Smooth muscle cell (in vitro differentiated cells): Measurements from ENCODE around the gene PRRX1. TPM values are rescaled to one million over a fixed set of nuclear protein-coding genes. Genes with fewer than 3 reads are reported as not detected.

Experiments
- DNase-seq: peaks from one replicate; lab custom pipeline; 2025; ENCODE audit not compliant: unreplicated experiment; lab: John Stamatoyannopoulos, UW
- H2AFZ ChIP-seq: fragments of 200-600 bp; sonication (generic); 2 replicates; pipeline ENCODE4 v1.6.0; 2016; ENCODE audit warnings: antibody characterized with exemption, low read depth, mild to moderate bottlenecking
- H3F3A ChIP-seq: fragments of 200-600 bp; sonication (generic); 2 replicates; pipeline ENCODE4 v1.6.0; 2017; ENCODE audit warnings: antibody characterized with exemption, low read depth
- H3K27ac ChIP-seq: fragments of 200-600 bp; sonication (generic); 2 replicates; pipeline ENCODE4 v1.5.1; 2016; ENCODE audit warnings: low read depth, mild to moderate bottlenecking
- H3K27me3 ChIP-seq: fragments of 200-600 bp; sonication (generic); 2 replicates; pipeline ENCODE4 v1.6.1; 2016; ENCODE audit warnings: low read depth, mild to moderate bottlenecking
- H3K36me3 ChIP-seq: fragments of 200-600 bp; sonication (generic); 2 replicates; pipeline ENCODE4 v1.5.1; 2016; ENCODE audit warnings: low read depth
- H3K4me1 ChIP-seq: fragments of 200-600 bp; sonication (generic); 2 replicates; pipeline ENCODE4 v1.5.1; 2016; ENCODE audit warnings: low read depth
- H3K4me2 ChIP-seq: fragments of 200-600 bp; sonication (generic); 2 replicates; pipeline ENCODE4 v1.6.0; 2016; ENCODE audit warnings: mild to moderate bottlenecking
- H3K4me3 ChIP-seq: fragments of 200-600 bp; sonication (generic); 2 replicates; pipeline ENCODE4 v1.5.1; 2016; ENCODE audit warnings: mild to moderate bottlenecking
- H3K79me2 ChIP-seq: fragments of 200-600 bp; sonication (generic); 2 replicates; pipeline ENCODE4 v1.6.0; 2016; ENCODE audit warnings: low read depth, mild to moderate bottlenecking
- H3K9ac ChIP-seq: fragments of 200-600 bp; sonication (generic); 2 replicates; pipeline ENCODE4 v1.6.0; 2016; ENCODE audit warnings: low read depth
- H3K9me3 ChIP-seq: fragments of 200-600 bp; sonication (generic); replicated peaks from 2 replicates; pipeline ENCODE4 v1.5.1; 2016; ENCODE audit warnings: low read depth
- H4K20me1 ChIP-seq: fragments of 200-600 bp; sonication (generic); 2 replicates; pipeline ENCODE4 v1.6.0; 2016; ENCODE audit warnings: low read depth
- WGBS: methylation state at CpG from one replicate; pipeline ENCODE4 v1.1.7; 2016; ENCODE audit warnings: low lambda C conversion rate; 5-methylcytosine and 5-hydroxymethylcytosine counted together
- polyA plus RNA-seq: library from polyadenylated mRNA; unstranded; fragments of >200 nt; fragmentation: Nextera tagmentation; extraction: Ambion mirVana; gene quantifications from 2 replicates; pipeline ENCODE4 v1.2.1, GENCODE V29; 2016
- total RNA-seq: library from RNA; depleted of rRNA; stranded (reverse); fragments of >200 nt; gene quantifications from 2 replicates; pipeline ENCODE4 v1.2.3, GENCODE V29; 2014
- TF ChIP-seq, protein P1 (sequence below): fragments of 200-600 bp; sonication (generic); IDR thresholded peaks from 2 replicates; pipeline ENCODE4 v1.5.1; 2017; ENCODE audit warnings: borderline replicate concordance, mild to moderate bottlenecking, antibody characterized with exemption; ENCODE audit not compliant: insufficient read depth, poor library complexity, severe bottlenecking

PRRX1 gene
- total and polyA plus RNA-seq, 2 experiments from 2014 or later, result 31.9 to 59.6 TPM

DNA sequence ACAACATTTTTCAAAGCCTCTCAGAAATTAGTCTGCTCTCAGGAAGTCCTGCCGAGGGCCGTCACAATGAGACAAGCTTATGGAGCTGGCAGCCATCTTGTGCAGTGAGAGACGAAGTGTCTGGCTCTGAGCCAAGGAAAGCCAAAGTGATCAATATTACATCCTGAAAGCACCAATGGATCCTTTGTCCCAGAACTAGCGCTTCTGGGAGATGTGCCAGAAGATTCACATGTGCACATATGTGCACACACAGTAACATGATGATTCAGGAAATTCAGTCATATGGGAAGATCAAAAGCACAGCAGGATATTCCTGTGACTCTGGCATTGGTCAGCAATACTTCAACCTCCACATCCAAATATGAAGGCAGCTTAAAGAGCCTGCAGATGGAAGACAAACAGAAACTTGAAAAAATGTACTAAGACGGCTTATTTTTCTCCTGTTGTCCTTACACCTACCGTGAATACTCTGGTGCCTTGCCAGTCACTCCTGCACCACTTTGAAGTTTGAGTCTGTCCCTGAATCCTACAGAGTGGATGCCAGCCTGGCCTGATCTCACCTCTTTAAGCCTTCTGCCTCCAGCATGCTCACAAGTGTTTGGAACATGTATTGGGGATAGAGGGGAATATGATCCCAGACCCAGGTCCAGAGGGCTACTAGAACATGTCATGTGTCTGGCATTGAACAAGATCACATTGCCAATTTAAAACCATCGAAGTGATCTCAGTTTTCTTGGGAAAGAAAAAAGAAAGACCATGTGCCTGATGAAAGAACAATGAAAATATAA, 44.5 kb upstream of the PRRX1 start:
- Histone ChIP-seq H3K4me2 (no peak overlapping the region), H4K20me1 (no peaks in the 10 kb centered on the region), H3K27me3 (no peaks in the 10 kb centered on the region), H3K27ac (no peak overlapping the region), H3K9ac (no peak overlapping the region), H3F3A (no peaks in the 10 kb centered on the region), H3K36me3 (no peaks in the 10 kb centered on the region), H3K9me3 (no peaks in the 10 kb centered on the region), H2AFZ (no peak overlapping the region), H3K4me3 (no peak overlapping the region), H3K4me1 (no peaks in the 10 kb centered on the region), H3K79me2 (no peaks in the 10 kb centered on the region)
- WGBS, result 93% methylated on average over 7 of the region's 7 CpGs
- TF ChIP-seq, protein P1, sequence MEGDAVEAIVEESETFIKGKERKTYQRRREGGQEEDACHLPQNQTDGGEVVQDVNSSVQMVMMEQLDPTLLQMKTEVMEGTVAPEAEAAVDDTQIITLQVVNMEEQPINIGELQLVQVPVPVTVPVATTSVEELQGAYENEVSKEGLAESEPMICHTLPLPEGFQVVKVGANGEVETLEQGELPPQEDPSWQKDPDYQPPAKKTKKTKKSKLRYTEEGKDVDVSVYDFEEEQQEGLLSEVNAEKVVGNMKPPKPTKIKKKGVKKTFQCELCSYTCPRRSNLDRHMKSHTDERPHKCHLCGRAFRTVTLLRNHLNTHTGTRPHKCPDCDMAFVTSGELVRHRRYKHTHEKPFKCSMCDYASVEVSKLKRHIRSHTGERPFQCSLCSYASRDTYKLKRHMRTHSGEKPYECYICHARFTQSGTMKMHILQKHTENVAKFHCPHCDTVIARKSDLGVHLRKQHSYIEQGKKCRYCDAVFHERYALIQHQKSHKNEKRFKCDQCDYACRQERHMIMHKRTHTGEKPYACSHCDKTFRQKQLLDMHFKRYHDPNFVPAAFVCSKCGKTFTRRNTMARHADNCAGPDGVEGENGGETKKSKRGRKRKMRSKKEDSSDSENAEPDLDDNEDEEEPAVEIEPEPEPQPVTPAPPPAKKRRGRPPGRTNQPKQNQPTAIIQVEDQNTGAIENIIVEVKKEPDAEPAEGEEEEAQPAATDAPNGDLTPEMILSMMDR, result no peak
- DNase-seq, result no peak

DNA sequence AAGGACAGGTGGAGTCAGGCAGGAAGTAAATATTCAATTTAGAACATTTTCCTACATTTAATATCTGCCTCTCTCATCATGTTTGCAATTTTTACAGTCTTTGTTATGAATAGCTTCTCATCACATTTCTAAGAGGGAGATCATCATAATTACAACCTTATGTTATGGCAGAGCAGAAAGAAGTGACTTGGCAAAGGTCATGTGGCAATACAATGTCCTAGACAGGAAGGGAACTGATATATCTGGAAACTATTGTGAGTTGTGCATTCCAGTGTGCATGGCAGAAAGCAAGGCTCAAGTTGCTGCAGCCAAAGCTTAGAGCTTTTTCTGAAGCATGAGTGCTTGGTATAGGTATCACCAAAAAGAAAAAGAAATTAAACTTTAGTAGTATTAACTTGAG, 43.8 kb upstream of the PRRX1 start:
- Histone ChIP-seq H3K36me3 (no peaks in the 10 kb centered on the region), H3K27me3 (no peaks in the 10 kb centered on the region), H3K79me2 (no peaks in the 10 kb centered on the region), H3K9ac (no peak overlapping the region), H3K4me2 (no peak overlapping the region), H3K9me3 (peaks cover 4% of the 10 kb centered on the region), H4K20me1 (no peaks in the 10 kb centered on the region), H3F3A (no peaks in the 10 kb centered on the region), H3K27ac (no peak overlapping the region), H3K4me3 (no peak overlapping the region), H2AFZ (no peak overlapping the region), H3K4me1 (no peaks in the 10 kb centered on the region)
- no peak for DNase-seq
- TF ChIP-seq, protein P1, result no peak

DNA sequence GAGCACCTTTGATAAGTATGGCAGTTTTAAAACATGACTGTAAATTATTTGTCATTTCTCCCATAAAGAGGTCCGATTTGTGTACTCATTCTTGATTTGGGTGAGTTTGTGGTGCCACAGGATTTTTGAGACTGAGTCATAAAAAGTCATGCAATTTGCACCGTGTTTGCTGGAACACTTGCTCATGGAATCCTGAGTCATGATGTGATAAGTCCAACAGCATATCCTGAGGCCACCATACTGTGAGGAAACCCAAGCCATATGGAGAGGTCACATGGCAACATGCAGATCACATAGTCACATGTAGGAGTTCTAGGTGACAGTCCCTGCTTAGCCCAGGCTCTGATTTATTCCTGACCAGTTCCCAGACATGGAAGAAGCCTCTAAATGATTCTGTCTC, 40.8 kb upstream of the PRRX1 start:
- H4K20me1 ChIP-seq, result no peaks in the 10 kb centered on the region
- H3K9ac ChIP-seq, result no peak overlapping the region
- H2AFZ ChIP-seq, result no peak overlapping the region
- peaks cover 4% of the 10 kb centered on the region for H3K9me3 ChIP-seq
- H3K27me3 ChIP-seq, result no peaks in the 10 kb centered on the region
- H3K4me2 ChIP-seq, result no peak overlapping the region
- no peak overlapping the region for H3K27ac ChIP-seq
- no peak for DNase-seq
- no peaks in the 10 kb centered on the region for H3K79me2 ChIP-seq
- H3F3A ChIP-seq, result no peaks in the 10 kb centered on the region
- TF ChIP-seq, protein P1, result no peak
- WGBS, result 22% methylated on average over 2 of the region's 2 CpGs
- H3K36me3 ChIP-seq, result no peaks in the 10 kb centered on the region
- H3K4me1 ChIP-seq, result no peaks in the 10 kb centered on the region
- no peak overlapping the region for H3K4me3 ChIP-seq

DNA sequence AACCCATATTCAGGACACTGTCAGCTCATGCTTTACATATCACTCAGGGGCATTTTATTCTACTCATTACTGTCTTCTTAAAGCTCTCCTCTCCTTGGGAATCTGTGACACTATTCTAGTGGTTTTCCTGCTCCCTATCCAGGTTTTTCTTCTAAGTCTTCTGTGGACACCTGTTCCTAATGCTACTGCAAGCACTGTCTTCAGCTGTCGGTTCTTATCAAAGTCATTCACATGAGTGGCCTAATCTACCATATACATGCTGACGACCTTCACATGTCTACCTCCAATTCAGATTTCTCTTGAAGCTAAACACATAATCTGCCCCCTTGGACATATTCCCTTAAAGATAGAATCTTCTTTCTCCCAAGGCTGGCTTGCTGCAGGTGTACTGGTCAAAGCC, 39.8 kb upstream of the PRRX1 start:
- Histone ChIP-seq H3K4me1 (no peaks in the 10 kb centered on the region), H3K9me3 (peaks cover 4% of the 10 kb centered on the region), H3K36me3 (no peaks in the 10 kb centered on the region), H3K4me2 (no peak overlapping the region), H2AFZ (no peak overlapping the region), H3K27me3 (no peaks in the 10 kb centered on the region), H3K79me2 (no peaks in the 10 kb centered on the region), H3K27ac (no peak overlapping the region), H4K20me1 (no peaks in the 10 kb centered on the region), H3K4me3 (no peak overlapping the region), H3F3A (no peaks in the 10 kb centered on the region), H3K9ac (no peak overlapping the region)
- TF ChIP-seq, protein P1, result no peak
- 91% methylated on average over 2 of the region's 2 CpGs for WGBS
- DNase-seq, result no peak
